KMS-11 (cell line): ENCODE data around the gene IGSF22.

ENCODE experiments used
- H2AFZ ChIP-seq: fragments of 200-600 bp; sonication (generic); 2 replicates; pipeline ENCODE4 v1.6.1; 2016; ENCODE audit warnings: antibody characterized with exemption, mixed run types, low read depth
- H3K27ac ChIP-seq: fragments of 200-600 bp; sonication (generic); 2 replicates; pipeline ENCODE4 v1.6.1; 2016; ENCODE audit warnings: mild to moderate bottlenecking, mixed run types
- H3K27me3 ChIP-seq: fragments of 200-600 bp; sonication (generic); 2 replicates; pipeline ENCODE4 v1.6.1; 2017; ENCODE audit warnings: mild to moderate bottlenecking, low read depth, mixed run types, moderate library complexity; ENCODE audit not compliant: insufficient read depth
- H3K36me3 ChIP-seq: fragments of 200-600 bp; sonication (generic); 2 replicates; pipeline ENCODE4 v1.6.1; 2017; ENCODE audit warnings: mild to moderate bottlenecking, mixed run types; ENCODE audit not compliant: insufficient read depth
- H3K4me1 ChIP-seq: fragments of 200-600 bp; sonication (generic); 2 replicates; pipeline ENCODE4 v1.6.1; 2016; ENCODE audit warnings: mild to moderate bottlenecking, low read depth, mixed run types; ENCODE audit not compliant: poor library complexity, severe bottlenecking
- H3K4me2 ChIP-seq: fragments of 200-600 bp; sonication (generic); 2 replicates; pipeline ENCODE4 v1.7.0; 2016; ENCODE audit warnings: mild to moderate bottlenecking, mixed run types
- H3K4me3 ChIP-seq: fragments of 200-600 bp; sonication (generic); IDR thresholded peaks from 2 replicates; pipeline ENCODE4 v1.6.1; 2017; ENCODE audit warnings: low read depth, low read length, mixed read lengths; ENCODE audit not compliant: insufficient read depth
- H3K79me2 ChIP-seq: fragments of 200-600 bp; sonication (generic); 2 replicates; pipeline ENCODE4 v1.6.1; 2016; ENCODE audit warnings: low read depth, mixed run types; ENCODE audit not compliant: insufficient read depth
- H3K9ac ChIP-seq: fragments of 200-600 bp; sonication (generic); 2 replicates; pipeline ENCODE4 v1.6.1; 2016; ENCODE audit warnings: mild to moderate bottlenecking, mixed run types
- H4K20me1 ChIP-seq: fragments of 200-600 bp; sonication (generic); 2 replicates; pipeline ENCODE4 v1.6.1; 2016; ENCODE audit warnings: mild to moderate bottlenecking, mixed run types; ENCODE audit not compliant: insufficient read depth
- TF ChIP-seq, protein P1 (sequence below): fragments of 200-600 bp; sonication (generic); conservative IDR thresholded peaks from 2 replicates; pipeline ENCODE4 v1.6.1; 2017; ENCODE audit warnings: low read depth, mild to moderate bottlenecking, antibody characterized with exemption, low read length, moderate library complexity, mixed read lengths

Gene IGSF22

DNA sequence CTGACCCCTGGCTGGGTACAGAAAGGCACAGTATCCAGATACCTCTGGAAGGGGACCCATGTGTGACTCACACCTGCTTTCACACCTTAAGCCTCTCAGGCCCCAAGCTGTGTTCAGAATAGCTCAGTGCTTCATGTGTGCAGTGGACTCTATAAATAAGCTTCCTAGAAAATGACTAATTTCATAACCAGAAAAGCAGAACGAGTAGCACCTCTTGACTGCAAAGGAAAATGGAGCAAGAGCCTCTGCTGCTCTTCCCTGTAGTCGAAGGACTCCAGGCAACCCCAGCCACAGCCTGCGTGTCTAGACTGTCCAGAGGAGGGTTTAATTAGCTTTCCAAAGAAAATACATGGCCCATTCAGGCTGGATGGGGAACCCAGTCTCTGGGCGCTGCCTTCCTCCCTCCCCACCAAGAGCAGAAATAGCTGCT is 42.5 kb upstream of the IGSF22 start:
- Histone ChIP-seq H3K79me2 (no peaks in the 10 kb centered on the region), H3K4me3 (no peak overlapping the region), H3K36me3 (no peaks in the 10 kb centered on the region), H3K9ac (no peak overlapping the region), H2AFZ (peak overlapping the region; percentile 30; the same call in 1 of the 2 replicates), H3K27me3 (no peaks in the 10 kb centered on the region), H3K27ac (no peak overlapping the region), H3K4me2 (no peak overlapping the region), H4K20me1 (no peaks in the 10 kb centered on the region), H3K4me1 (peaks cover 33% of the 10 kb centered on the region)
- TF ChIP-seq, protein P1, sequence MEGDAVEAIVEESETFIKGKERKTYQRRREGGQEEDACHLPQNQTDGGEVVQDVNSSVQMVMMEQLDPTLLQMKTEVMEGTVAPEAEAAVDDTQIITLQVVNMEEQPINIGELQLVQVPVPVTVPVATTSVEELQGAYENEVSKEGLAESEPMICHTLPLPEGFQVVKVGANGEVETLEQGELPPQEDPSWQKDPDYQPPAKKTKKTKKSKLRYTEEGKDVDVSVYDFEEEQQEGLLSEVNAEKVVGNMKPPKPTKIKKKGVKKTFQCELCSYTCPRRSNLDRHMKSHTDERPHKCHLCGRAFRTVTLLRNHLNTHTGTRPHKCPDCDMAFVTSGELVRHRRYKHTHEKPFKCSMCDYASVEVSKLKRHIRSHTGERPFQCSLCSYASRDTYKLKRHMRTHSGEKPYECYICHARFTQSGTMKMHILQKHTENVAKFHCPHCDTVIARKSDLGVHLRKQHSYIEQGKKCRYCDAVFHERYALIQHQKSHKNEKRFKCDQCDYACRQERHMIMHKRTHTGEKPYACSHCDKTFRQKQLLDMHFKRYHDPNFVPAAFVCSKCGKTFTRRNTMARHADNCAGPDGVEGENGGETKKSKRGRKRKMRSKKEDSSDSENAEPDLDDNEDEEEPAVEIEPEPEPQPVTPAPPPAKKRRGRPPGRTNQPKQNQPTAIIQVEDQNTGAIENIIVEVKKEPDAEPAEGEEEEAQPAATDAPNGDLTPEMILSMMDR = no peak

DNA sequence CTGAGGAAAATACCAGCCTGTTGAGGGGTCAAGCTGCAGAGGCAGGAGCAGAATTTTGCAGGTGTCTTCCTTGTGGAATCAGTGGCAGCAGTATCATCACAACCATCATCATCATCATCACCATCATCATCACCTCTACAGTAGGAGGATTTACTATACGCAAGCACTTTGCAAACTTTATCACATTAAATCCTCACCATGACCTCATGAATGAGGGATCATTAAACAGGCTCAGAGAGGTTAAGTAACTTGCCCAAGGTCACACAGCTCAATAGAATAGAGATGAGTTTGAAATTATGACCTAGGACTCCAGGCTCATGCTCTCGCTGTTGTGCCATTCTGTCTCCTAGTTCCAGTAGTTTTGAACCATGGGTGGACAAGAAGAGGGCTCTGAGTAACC is 40.0 kb upstream of the IGSF22 start:
- H3K79me2 ChIP-seq = no peaks in the 10 kb centered on the region
- no peak overlapping the region for H3K4me3 ChIP-seq
- H3K36me3 ChIP-seq = no peaks in the 10 kb centered on the region
- no peak overlapping the region for H2AFZ ChIP-seq
- no peak overlapping the region for H3K27ac ChIP-seq
- peaks cover 33% of the 10 kb centered on the region for H3K4me1 ChIP-seq
- H3K9ac ChIP-seq = no peak overlapping the region
- TF ChIP-seq, protein P1 = no peak
- H4K20me1 ChIP-seq = no peaks in the 10 kb centered on the region
- H3K27me3 ChIP-seq = no peaks in the 10 kb centered on the region
- H3K4me2 ChIP-seq = no peak overlapping the region

DNA sequence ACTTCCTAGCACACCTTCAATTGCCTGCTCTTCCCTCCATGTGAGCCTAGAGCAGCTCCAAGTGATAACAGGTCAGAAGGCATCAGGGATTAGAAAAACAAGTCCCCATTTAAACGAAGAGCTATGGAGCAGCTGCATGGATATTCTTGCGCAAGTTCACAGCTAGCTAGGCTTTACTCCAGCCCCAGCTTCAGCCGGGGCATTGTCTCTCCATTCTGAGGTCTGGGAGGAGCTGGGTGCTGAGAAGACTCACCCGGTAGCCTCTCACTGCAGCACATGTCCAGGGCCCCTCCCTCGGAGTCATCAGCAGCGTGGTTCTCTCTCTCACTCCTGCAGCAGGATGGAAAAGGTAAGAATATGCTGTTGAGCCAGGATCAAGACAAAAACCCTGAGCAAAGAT is 39.6 kb upstream of the IGSF22 start:
- H3K4me2 ChIP-seq = no peak overlapping the region
- no peak overlapping the region for H2AFZ ChIP-seq
- H3K36me3 ChIP-seq = no peaks in the 10 kb centered on the region
- no peaks in the 10 kb centered on the region for H3K27me3 ChIP-seq
- peaks cover 30% of the 10 kb centered on the region for H3K4me1 ChIP-seq
- H4K20me1 ChIP-seq = no peaks in the 10 kb centered on the region
- no peak overlapping the region for H3K27ac ChIP-seq
- H3K4me3 ChIP-seq = no peak overlapping the region
- no peaks in the 10 kb centered on the region for H3K79me2 ChIP-seq
- H3K9ac ChIP-seq = no peak overlapping the region
- TF ChIP-seq, protein P1 = no peak

DNA sequence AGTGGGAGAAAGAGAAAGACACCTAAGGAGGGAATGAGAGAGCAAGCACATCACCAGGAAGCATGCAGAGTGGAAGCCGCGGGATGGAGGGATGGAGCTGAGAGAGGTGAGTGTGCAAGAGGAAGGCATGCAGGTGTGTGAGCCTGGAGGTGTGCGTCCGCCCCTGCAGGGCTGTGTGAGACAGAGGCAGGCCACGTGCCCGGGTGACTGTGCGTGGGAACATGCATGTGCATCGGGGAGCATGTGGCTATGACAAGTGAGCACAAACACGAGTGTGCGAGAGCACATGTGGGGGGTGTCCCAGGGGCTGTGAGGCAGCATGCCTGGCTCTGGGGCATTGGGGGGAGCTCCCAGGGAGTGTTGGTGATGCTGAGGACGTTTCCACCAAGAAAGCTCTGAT is 35.8 kb upstream of the IGSF22 start:
- H3K36me3 ChIP-seq = no peaks in the 10 kb centered on the region
- no peaks in the 10 kb centered on the region for H3K79me2 ChIP-seq
- H3K4me2 ChIP-seq = no peak overlapping the region
- no peak overlapping the region for H2AFZ ChIP-seq
- H3K4me1 ChIP-seq = no peaks in the 10 kb centered on the region
- no peak overlapping the region for H3K4me3 ChIP-seq
- H3K9ac ChIP-seq = no peak overlapping the region
- H3K27me3 ChIP-seq = no peaks in the 10 kb centered on the region
- H3K27ac ChIP-seq = no peak overlapping the region
- TF ChIP-seq, protein P1 = no peak
- no peaks in the 10 kb centered on the region for H4K20me1 ChIP-seq
